GM21381 (cell line): ENCODE results near the gene USP51.
A peak's percentile ranks its signal among the peaks of the same experiment; 100 is the strongest.
"Not testable (repeated sequence)": the region's sequence is repeated elsewhere in the genome, so short reads cannot be mapped to it uniquely, and the experiment has no call there.

Experiments used
- ATAC-seq: cut with Tn5 transposase; IDR thresholded peaks from one replicate; pipeline ENCODE4 v1.9.1; 2021; ENCODE audit warnings: mild to moderate bottlenecking, moderate library complexity; ENCODE audit not compliant: unreplicated experiment

Gene USP51

DNA sequence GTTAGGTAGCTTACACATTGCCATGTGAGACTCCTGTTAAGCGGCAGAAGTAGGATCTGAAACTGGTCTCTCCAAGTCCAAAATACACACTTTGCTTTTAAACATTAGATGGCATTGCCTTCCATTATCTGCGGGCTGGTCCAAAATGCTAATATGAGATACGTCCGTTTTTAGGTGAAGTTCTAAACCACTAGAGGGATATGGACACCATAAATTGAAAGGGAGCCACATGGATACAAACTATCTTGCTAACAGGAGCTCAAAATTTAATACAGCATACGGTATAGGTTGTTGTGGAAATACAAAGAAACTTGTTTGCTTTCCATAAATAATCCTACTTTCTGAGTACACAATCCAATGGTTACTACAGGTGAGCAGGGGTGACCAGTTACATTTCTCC is 23.9 kb downstream of the USP51 start:
- ATAC-seq: not testable (repeated sequence)

DNA sequence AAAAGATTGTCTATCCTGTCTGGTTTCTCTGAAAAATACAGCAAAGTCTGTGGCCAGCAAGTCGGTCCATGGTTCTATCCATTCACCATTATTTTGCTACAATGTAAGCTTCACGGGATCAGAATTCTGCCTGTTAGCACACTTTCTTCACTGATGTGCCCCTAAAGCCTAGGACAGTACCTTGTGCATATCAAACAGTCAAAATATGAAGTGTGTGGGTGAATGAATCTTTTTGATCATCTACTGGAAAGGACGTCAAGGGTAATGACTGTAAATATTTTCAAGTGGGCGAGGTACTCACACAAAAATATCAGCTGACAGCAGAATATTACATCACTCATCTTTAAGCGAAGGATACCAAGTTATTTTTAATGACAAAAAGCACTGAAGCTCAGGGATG is 24.5 kb downstream of the USP51 start:
- not testable (repeated sequence) for ATAC-seq

DNA sequence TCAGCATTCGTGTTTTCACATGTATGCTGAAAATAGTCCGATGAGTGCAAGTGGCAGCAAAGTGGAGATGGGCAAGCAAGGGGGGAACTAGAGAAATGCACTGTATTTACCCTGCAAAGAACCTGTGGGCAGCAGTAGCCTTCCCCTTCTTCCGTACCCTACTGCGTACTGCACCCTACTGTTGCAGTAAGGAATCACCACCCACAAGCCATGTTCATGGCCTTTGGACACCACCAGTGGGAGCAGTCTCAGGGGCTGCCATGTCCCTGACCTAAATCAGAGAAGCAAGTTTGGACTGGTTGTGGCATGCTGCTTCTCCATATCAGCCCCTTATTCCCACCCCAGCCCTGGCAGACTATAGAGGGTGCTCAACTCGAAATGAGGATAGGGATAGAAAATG is 25.6 kb downstream of the USP51 start:
- not testable (repeated sequence) for ATAC-seq

DNA sequence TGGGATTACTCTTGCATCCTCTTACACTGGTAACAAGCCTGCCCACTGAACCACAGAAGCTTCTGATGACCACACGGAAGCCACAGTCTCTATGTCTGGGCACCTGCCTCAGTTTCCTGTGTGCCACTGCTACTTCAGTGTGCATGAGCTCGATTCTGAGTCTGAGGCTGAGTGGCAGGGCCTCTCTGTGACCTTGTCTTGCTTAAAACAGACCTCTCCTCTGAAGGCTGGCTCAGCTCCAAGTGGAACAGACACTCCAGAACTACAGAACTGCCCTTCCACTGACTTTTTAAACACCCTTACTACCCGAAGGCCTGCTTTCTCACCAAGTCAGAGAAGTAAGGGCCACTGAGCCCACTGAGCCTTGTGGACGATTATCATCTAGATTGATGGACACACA is 29.7 kb downstream of the USP51 start:
- ATAC-seq: not testable (repeated sequence)

GRCh38 chrX:55459426-55459825 is 30.2 kb downstream of the USP51 start:
- ATAC-seq: not testable (repeated sequence)

- not testable (repeated sequence) for ATAC-seq
Observed at GRCh38 chrX:55455708-55456107, 33.9 kb downstream of the USP51 start.

DNA sequence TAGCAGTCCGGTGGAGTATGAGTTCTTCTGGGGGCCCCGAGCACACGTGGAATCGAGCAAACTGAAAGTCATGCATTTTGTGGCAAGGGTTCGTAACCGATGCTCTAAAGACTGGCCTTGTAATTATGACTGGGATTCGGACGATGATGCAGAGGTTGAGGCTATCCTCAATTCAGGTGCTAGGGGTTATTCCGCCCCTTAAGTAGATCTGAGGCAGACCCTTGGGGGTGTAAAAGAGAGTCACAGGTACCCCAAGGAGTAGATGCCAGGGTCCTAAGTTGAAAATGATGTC is 36.9 kb downstream of the USP51 start:
- ATAC-seq: peak; percentile 5

- ATAC-seq: peak; percentile 97
Observed at GRCh38 chrX:55451990-55452832, 37.4 kb downstream of the USP51 start, which contains the start of gene MAGEH1. MAGEH1 (plus strand) TSS chrX:55452127; CDS start chrX:55452375, 248 bp downstream.

DNA sequence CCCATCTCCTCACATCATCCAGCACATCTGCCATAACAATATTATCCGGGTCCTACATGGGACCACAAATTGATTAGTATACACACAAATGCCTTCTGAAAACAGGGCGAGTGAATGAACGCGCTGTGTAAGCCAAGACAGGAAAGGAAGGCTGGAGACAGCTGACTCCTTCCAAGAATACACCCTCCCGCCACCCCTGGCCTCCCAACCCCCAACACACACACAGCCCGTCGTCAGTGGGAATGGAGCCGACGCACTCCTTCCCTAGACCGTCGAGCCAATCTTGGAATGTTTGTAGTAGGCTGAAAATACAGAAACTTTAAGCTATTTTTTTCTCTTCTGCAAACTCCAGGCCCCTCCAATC is 38.0 kb downstream of the USP51 start:
- no peak for ATAC-seq

DNA sequence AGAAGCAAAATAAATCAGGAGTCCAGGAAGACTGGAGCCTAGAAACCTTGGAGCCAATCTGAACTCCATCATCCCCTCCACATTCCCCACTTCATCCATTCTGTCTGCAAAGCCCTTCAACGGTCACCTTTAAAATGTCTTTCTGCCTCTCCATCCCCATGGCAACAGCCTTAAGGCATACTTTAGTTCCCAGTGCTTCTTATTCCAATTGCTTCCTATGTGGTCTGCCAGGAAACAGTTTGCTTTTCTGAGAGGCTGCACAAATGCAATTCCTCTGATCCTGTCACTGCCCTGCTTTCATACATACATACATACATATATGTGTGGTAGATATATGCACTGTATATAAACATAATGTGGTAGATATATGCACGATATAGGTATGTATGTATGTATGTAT is 38.5 kb downstream of the USP51 start:
- ATAC-seq: no peak

- ATAC-seq: no peak
Observed at GRCh38 chrX:55450259-55450658, 39.4 kb downstream of the USP51 start.

DNA sequence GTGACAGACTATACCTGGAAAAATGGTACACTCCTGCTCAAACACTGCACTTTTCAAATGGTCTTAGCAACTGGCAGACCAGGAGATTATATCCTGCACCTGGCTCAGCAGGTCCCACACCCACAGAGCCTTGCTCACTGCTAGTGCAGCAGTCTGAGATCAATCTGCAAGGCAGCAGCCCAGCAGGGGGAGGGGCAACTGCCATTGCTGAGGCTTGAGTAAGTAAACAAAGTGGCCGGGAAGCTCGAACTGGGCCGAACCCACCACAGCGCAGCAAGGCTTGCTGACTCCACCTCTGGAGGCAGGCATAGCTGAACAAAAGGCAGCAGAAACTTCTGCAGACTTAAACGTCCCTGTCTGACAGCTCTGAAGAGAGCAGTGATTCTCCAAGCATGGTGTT is 46.2 kb downstream of the USP51 start:
- not testable (repeated sequence) for ATAC-seq
